Subcutaneous adipose tissue (tissue), 4 donors: Measurements from ENCODE around the gene RIF1. TPM values are rescaled to one million over a fixed set of nuclear protein-coding genes. Genes with fewer than 3 reads are reported as not detected.

Source experiments
- total RNA-seq, 4 donors: library from RNA; depleted of rRNA; stranded (reverse); fragments of >200 nt; gene quantifications; one replicate each; pipeline ENCODE4 v1.1.0, GENCODE V29; 2016
- TF ChIP-seq, protein P1 (sequence below): fragments of 450-650 bp; IDR thresholded peaks from one replicate; pipeline ENCODE4 v1.5.1; 2016; ENCODE audit warnings: low read depth, mild to moderate bottlenecking, control low read depth, antibody characterized with exemption, moderate library complexity

RIF1 gene
- total RNA-seq, 4 donors from 2014 or later, result 35.7 to 55.9 (median 37.2) TPM

DNA sequence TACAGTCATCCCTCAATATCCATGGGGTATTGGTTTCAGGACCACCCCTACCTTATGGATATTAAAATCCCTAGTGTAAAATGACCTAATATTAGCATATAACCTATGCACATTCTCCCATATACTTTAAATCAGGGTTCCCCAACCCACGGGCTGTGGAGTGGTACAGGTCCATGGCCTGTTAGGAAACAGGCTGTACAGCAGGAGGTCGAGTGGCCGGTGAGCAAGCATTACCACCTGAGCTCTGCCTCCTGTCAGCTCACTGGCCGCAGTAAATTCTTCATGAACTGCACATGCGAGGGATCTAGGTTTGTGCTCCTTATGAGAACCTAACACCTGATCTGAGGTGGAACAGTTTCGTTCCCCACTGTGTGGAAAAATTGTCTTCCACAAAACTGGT lies 73.8 kb downstream of the RIF1 start:
- TF ChIP-seq, protein P1, sequence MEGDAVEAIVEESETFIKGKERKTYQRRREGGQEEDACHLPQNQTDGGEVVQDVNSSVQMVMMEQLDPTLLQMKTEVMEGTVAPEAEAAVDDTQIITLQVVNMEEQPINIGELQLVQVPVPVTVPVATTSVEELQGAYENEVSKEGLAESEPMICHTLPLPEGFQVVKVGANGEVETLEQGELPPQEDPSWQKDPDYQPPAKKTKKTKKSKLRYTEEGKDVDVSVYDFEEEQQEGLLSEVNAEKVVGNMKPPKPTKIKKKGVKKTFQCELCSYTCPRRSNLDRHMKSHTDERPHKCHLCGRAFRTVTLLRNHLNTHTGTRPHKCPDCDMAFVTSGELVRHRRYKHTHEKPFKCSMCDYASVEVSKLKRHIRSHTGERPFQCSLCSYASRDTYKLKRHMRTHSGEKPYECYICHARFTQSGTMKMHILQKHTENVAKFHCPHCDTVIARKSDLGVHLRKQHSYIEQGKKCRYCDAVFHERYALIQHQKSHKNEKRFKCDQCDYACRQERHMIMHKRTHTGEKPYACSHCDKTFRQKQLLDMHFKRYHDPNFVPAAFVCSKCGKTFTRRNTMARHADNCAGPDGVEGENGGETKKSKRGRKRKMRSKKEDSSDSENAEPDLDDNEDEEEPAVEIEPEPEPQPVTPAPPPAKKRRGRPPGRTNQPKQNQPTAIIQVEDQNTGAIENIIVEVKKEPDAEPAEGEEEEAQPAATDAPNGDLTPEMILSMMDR, result no peak

DNA sequence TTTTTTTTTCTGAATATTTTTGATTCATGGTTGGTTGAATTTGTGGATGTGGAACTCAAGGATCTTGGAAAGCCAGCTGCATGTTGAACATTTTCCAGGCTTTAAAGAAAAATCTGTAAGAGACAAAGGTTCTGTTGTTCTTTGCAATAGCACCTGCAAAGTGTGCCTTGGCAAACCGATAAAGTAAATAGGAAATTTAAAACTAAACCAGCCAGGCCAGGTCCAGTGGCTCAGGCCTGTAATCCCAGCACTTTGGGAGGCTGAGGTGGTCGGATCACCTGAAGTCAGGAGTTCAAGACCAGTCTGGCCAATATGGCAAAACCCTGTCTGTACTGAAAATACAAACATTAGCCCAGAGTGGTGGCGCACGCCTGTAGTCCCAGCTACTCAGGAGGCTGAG lies 74.4 kb downstream of the RIF1 start:
- TF ChIP-seq, protein P1, result no peak

DNA sequence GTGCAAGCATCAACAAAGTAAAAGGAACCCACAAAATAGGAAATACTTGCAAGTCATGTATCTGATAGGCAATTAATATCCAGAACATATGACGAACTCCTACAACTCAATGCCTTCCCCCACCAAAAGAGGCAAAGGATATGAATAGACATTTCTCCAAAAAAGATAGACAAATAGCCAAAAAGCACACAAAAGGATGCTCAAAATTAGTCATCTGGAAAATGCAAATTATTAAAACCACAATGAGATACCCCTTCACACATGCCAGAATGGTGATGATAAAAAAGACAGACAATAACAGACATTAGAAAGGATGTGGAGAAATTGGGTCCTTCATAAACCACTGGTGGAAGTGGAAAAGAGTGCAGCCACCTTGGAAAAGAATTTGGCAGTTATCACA lies 76.4 kb downstream of the RIF1 start:
- TF ChIP-seq, protein P1, result no peak

DNA sequence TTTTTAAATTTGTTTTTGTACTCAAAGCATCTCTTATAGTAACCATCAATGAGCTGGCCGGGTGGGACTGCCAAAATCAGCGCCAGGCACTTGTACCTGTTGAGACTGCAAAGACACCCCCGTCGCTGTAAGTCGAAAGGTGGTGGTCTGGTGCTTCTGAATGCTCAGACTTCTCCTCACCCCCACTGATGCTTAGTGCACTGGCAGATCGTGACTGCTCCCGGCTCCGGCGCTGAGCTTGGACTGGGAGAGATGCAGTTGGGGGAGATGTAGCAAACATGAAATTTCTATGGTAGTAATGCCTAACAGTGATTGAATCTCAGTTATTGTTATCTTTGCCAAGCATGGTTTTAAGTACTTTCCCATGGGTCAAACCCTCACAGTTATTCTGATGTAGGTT lies 80.6 kb downstream of the RIF1 start:
- TF ChIP-seq, protein P1, result no peak

DNA sequence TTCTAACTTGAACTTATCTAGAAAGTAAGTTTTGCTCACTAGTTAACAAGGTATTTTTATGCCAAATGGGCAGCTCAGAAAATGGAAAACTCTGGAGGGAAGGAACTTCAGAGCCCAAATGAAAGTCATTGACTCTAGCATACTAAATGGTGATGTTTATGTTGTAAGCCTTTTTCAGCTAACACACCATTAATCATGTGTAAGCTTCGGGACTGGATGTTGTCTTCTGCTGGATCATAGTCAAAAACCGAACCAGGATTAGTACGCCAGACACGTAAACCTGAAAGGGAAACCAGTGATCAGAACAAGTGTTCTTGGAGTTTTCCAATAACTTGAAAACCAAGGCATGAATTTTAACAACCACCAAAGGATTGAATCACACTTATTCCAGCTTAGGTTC lies 81.8 kb downstream of the RIF1 start:
- TF ChIP-seq, protein P1, result no peak

DNA sequence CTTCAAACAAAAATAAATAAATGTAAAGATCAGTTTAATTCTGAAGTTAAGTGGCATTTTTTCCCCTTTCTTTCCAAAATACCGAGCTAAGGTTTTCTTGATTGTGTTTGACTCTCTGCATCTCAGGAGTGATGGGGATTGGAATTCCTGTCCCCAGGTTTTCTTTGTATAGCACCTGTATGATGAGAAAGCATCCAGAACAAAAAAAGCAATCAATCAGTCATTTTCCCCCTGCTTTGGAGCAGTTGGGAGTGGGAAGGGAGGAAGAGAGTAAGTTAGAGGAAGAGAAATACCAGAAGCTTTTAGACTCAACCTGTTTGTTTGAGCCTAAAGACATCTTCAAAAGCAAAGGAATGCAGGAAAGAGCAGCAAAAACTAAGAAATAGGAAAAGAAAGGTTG lies 88.5 kb downstream of the RIF1 start:
- TF ChIP-seq, protein P1, result no peak

DNA sequence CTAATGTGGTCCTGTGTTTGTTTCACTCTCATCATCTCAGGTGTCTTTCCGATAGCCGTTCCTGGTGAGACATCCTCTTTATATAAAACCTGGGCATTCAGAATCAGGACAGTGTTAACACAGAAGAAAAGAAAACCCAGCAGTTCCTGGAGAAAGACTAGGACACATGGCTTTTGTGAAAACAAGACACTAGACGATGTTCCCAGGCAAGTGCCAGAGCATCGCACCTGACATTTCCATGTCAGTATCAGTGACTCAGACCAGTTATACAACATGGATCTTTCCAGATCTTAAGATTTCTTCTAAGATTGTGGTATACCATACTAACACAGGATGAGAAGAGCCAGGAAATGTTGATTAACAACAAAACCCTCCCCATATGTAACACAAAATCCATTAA lies 96.5 kb downstream of the RIF1 start:
- TF ChIP-seq, protein P1, result no peak

DNA sequence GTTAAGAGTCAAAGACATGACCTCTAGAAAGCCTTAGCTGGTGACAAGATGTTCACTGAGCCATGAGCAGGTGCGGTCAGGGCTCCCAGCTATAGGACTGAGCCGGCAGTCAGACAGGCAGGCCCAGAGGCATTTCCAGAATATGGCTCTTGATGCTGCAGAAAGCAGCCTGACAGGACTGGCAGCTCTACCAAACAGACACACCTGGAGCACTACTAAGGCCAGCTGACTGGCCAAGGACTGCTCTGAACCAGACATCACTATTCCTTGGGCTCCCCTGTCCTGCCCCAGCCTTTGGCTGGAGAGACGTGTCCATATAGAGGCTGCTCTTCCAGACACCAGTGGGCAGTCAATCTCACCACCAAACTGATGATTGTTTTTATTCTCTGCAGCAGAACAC lies 98.8 kb downstream of the RIF1 start:
- TF ChIP-seq, protein P1, result no peak
